ENCODE data around the gene ALDH1L1. TPM values are rescaled to one million over a fixed set of nuclear protein-coding genes. Genes with fewer than 3 reads are reported as not detected.

The ALDH1L1 gene
- total and polyA plus RNA-seq, 2 of the 8 experiments (the other 6 are each of a cell fraction or from before 2014, with no cell fraction given), result 0.98 to 1.6 TPM

DNA sequence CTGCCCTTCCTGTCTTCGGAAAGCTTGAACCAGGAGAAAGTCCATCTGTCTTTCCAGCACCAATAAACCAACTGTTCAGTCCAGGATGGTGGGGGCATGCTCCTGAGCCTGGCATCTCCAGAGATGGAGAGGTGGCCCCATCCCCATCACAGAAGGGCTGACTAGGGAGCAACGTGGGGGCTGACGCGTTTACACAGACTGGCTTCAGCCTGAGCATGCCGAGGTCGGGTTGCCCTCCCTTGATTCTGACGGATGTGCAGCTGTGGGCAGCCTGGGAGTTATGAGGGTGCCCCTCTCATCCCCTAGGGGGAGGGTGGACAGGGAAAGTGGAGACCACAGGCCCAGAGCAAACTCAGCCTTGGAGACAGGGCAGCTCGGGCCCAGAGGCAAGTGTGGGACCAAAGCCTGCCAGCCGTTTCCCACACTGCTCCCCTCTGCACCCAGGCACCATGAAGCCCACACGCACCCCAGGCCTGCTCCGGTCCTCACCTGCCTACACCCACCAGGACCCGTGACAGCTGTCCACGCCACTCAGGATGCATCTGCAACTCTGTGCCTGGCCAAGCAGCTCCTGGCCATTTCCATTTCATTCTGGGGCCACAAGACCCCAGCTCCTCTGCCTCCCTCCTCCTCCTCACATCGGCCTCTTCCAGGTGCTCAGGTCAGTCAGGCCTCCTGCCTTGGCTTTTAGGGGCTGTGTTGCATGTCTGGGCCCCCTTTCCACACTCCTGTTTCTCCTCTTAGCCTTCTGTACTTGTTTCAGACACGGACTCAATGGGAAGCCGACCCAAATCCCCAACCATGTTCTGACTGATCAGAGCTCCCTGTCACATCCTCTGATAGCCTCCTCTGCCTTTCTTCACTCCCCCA is 48.3 kb downstream of the ALDH1L1 start:
- peaks cover 0 to 21% (median 8%) of the 10 kb centered on the region in 4 experiments; a peak in 6 of 7 replicates for H3K4me1 ChIP-seq (replicated peaks in 1 of 4; ENCODE audit: control insufficient read depth in 3 of 4, insufficient read depth in 4 of 4, low read length in 3 of 4)
- peak overlapping the region; percentile 50 to 53; a peak in 2 of 4 replicates for H3K4me2 ChIP-seq (ENCODE audit: insufficient read depth in 1 of 2, low read depth in 2 of 2, low read length in 2 of 2)
- H2BK120ac ChIP-seq (replicated peaks; ENCODE audit: low read depth, low read length), result no peak overlapping the region
- H2AK5ac ChIP-seq (ENCODE audit: low read depth, low read length), result no peak overlapping the region
- no peaks in the 10 kb centered on the region for H3K23me2 ChIP-seq (ENCODE audit: low read depth, low read length)
- peak overlapping the region; percentile 15 for H4K91ac ChIP-seq (replicated peaks; ENCODE audit: insufficient read length, low read length)
- H3K4me3 ChIP-seq (ENCODE audit: extremely low read depth in 1 of 4, insufficient read depth in 2 of 4, low read depth in 3 of 4, low read length in 4 of 4), result no peak overlapping the region
- H3K4ac ChIP-seq (replicated peaks; ENCODE audit: insufficient read length, low read depth, low read length), result no peak overlapping the region
- H2BK12ac ChIP-seq (ENCODE audit: low read depth, low read length), result peak overlapping the region; percentile 71; the same call in 1 of the 2 replicates
- ChIA-PET CTCF (ENCODE audit: partially characterized antibody) (interaction anchor here (0.7 to 6.1 kb wide), 41 partner anchors 7 to 343 kb away, joined by 3 to 58 read pairs (median 7); partner anchors contain the start of genes CFAP100 and ZXDC), POLR2A (ENCODE audit: partially characterized antibody) (interaction anchor here (1.4 kb wide), 1 partner anchor 7 kb away, joined by 4 read pairs; no protein-coding TSS in a partner anchor)
- H4K20me1 ChIP-seq (replicated peaks in 1 of 2; ENCODE audit: control insufficient read depth in 1 of 2, insufficient read depth in 2 of 2, low read length in 2 of 2), result no peaks in the 10 kb centered on the region
- H3K18ac ChIP-seq (ENCODE audit: extremely low read depth, low read length), result peak overlapping the region; percentile 55
- H3K14ac ChIP-seq (ENCODE audit: insufficient read length), result no peak overlapping the region
- no peak overlapping the region for H4K5ac ChIP-seq (ENCODE audit: insufficient read length, low read depth, low read length)
- H3K79me2 ChIP-seq (ENCODE audit: control insufficient read depth in 1 of 2, insufficient read depth in 2 of 2, low read length in 2 of 2), result no peaks in the 10 kb centered on the region
- H2AFZ ChIP-seq (ENCODE audit: low read length), result peak overlapping the region; percentile 21; the same call in 1 of the 2 replicates
- WGBS, 2 experiments (ENCODE audit: extremely low coverage in 1 of 2, insufficient coverage in 1 of 2, insufficient read length in 1 of 2, insufficient replicate concordance in 2 of 2, low coverage in 1 of 2, low lambda C conversion rate in 2 of 2, missing lambda C conversion rate in 1 of 2), result 81% methylated on average over 15 of the region's 16 CpGs; no CpG with 5 or more reads in 1 of the 2 experiments
- H3K27me3 ChIP-seq (replicated peaks in 1 of 4; ENCODE audit: control insufficient read depth in 3 of 4, extremely low read depth in 1 of 4, insufficient read depth in 3 of 4, low read length in 3 of 4), result peaks cover 0 to 3% (median 1%) of the 10 kb centered on the region in 4 experiments; a peak in 5 of 7 replicates
- H2BK5ac ChIP-seq (ENCODE audit: low read depth, low read length), result peak overlapping the region; percentile 35; the same call in 1 of the 2 replicates
- no peak overlapping the region for H3K56ac ChIP-seq (replicated peaks; ENCODE audit: insufficient read length, low read depth, low read length)
- H2BK20ac ChIP-seq (ENCODE audit: low read length), result peak overlapping the region; percentile 21; the same call in 1 of the 2 replicates
- H3K9me3 ChIP-seq (ENCODE audit: insufficient read depth in 2 of 2, low read depth in 1 of 2, low read length in 1 of 2), result no peaks in the 10 kb centered on the region
- peak in 1 of 2 experiments; percentile 38 for DNase-seq (ENCODE audit: low read depth in 1 of 2, low spot score in 2 of 2)
- H3K36me3 ChIP-seq (ENCODE audit: control insufficient read depth in 2 of 4, insufficient read depth in 4 of 4, low read length in 3 of 4), result no peaks in the 10 kb centered on the region
- no peak overlapping the region for H4K8ac ChIP-seq (ENCODE audit: extremely low read depth, insufficient read depth, low read length)
- FAIRE-seq, result no peak
- no peak overlapping the region; a peak in 1 of 7 replicates for H3K9ac ChIP-seq (replicated peaks in 1 of 4; ENCODE audit: extremely low read depth in 1 of 4, low read depth in 3 of 4, low read length in 3 of 4)
- peak overlapping the region; percentile 73; the same call in 1 of the 2 replicates for H2BK15ac ChIP-seq (ENCODE audit: low read length)
- no peak overlapping the region for H3K27ac ChIP-seq (ENCODE audit: low read depth, low read length)
- no peaks in the 10 kb centered on the region for H3K79me1 ChIP-seq (ENCODE audit: low read depth, low read length)
- no peak overlapping the region for H3K23ac ChIP-seq (ENCODE audit: insufficient read length)
- no peak for TF ChIP-seq TEAD4 (IDR thresholded peaks at IDR 0.05; ENCODE audit: low read depth, low read length)
- TF ChIP-seq, protein P1, sequence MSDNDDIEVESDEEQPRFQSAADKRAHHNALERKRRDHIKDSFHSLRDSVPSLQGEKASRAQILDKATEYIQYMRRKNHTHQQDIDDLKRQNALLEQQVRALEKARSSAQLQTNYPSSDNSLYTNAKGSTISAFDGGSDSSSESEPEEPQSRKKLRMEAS (IDR thresholded peaks at IDR 0.05), result no peak
- no peak for TF ChIP-seq SP1 (IDR thresholded peaks at IDR 0.05; ENCODE audit: low read depth, low read length)
- no peak for TF ChIP-seq TAF1 (IDR thresholded peaks at IDR 0.05; ENCODE audit: low read depth, low read length)
- no peak for TF ChIP-seq SIN3A (conservative IDR thresholded peaks at IDR 0.05 in 1 of 2, IDR thresholded peaks at IDR 0.05 in 1 of 2; ENCODE audit: low read depth in 1 of 2, low read length in 2 of 2)
- no peak for TF ChIP-seq EP300 (IDR thresholded peaks at IDR 0.05; ENCODE audit: borderline replicate concordance in 1 of 2, low read depth in 2 of 2, low read length in 2 of 2)
- no peak for TF ChIP-seq JUN (IDR thresholded peaks at IDR 0.05; ENCODE audit: low read depth, low read length)
- TF ChIP-seq POLR2A (IDR thresholded peaks at IDR 0.05; ENCODE audit: control extremely low read depth in 1 of 2, low read depth in 2 of 2, low read length in 2 of 2), result no peak
- no peak for TF ChIP-seq MAFK (IDR thresholded peaks at IDR 0.05; ENCODE audit: low read depth, low read length)
- TF ChIP-seq RNF2 (IDR thresholded peaks at IDR 0.05; ENCODE audit: borderline replicate concordance, low read depth, low read length, missing control alignments, poor library complexity, severe bottlenecking), result no peak
- TF ChIP-seq BRCA1 (IDR thresholded peaks at IDR 0.05; ENCODE audit: low read depth, low read length), result no peak
